ENCODE results near the gene SEMA5B.

The SEMA5B gene

GRCh38 chr3:122993124-122993978 is 34.2 kb downstream of the SEMA5B start:
- no peak for DNase-seq (ENCODE audit: low spot score)

DNA sequence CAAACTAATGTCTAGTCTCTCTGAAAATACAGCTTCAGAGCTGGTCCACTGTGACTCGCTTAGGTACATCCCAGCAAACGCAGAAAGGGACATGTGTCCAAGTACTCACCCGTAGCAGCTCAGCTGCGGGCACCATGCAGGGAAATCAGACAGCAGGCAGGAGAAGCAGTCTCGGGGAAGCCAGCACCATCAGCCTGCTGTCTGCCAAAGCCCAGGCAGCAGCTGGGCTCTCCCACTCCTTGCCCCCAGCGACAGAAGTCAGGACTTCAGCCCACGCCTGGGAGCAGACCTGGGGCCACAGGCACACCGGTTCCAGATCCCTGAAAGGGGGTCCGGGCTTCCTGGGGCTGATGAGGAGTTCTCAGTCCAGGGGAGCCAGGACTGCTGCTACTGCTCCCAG is 34.9 kb downstream of the SEMA5B start:
- DNase-seq (ENCODE audit: low spot score): no peak

GRCh38 chr3:122992133-122992532 is 35.4 kb downstream of the SEMA5B start:
- no peak for DNase-seq (ENCODE audit: low spot score)

DNA sequence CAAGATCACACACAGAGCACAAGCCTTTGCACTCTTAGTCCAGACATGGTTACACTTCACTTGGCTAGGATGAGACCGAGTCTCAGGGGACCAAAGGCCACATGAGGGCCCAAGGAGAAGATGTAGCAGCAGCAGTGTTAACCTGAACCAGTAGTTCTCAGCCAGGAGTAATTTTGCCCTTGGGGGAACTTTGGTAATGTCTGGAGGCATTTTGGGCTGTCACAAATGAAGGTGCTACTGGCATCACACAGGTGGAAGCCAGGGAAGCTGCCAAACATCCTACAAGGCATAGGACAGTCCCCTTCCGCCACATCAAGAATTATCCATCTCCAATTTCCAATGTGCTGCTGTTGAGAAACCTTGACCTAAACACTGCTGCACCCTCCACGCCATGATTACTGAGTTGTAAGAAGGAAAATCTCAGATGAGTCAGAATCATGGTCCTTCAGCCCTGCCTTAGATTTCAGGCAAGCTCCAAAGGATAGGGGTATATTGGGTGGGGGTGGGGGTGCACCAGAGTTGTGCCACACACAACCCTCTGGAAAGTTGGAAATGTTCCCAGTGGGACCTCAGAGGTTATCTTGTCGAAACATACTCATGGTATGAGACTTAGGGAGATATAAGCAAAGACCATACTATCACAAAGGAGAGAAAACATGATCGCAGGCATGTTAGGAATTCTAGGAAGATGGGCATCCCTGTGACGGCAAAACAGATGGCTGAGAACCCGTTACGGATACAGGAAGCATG is 36.2 kb downstream of the SEMA5B start:
- DNase-seq (ENCODE audit: low spot score): no peak

DNA sequence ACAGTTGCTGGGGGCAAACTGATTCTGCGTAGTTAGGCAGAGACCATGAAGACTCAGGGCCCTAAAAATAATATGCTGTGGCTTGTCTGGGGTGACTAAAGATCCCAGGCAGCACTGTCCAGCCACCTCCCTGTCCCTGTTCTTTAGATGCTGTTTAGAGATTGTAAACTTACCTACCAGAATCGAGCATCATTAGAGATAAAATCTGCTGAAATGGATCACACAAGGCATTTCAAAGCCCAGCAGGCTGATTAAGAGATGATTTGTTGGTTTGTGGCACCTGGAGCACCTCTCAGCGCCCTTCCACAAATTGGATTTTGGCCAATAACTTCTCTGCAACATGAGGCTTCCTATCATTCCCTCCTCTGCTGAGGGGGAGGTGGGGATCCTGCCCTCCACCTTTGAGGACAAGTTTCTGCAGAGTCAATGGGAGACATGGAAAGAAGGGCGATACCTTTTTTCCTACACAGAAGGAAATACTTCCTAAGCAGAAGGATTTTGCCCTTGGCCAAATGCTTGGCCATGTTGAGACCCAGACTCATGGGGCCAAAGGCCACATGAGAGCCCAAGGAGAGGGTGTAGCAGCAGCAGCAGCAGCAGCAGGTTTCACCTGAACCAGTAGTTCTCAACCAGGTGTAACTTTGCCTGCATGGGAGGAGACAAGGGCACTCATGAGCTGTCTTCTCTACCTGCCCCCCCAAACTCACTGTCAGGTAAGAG is 37.5 kb downstream of the SEMA5B start:
- no peak for DNase-seq (ENCODE audit: low spot score)

DNA sequence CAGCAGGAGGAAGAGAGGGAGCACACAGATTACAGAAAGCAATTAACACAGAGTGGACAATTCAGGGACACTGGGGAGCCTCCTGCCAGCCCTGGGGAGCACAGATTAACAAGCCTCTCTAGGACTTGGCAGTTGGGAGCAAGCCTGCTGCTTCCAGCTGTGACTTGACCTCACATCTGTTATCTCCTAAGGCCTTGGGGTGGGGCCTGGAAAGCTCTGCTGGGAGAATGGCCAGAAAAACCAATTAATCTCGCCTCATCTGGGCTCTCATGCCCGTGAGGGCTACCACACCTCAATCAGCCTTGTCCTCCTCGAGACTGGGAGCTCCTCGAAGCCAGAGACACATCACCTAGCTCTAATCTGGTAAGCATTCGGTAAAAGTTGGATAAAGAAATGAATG is 39.1 kb downstream of the SEMA5B start:
- no peak for DNase-seq (ENCODE audit: low spot score)

GRCh38 chr3:122987736-122988319 is 39.7 kb downstream of the SEMA5B start:
- no peak for DNase-seq (ENCODE audit: low spot score)

DNA sequence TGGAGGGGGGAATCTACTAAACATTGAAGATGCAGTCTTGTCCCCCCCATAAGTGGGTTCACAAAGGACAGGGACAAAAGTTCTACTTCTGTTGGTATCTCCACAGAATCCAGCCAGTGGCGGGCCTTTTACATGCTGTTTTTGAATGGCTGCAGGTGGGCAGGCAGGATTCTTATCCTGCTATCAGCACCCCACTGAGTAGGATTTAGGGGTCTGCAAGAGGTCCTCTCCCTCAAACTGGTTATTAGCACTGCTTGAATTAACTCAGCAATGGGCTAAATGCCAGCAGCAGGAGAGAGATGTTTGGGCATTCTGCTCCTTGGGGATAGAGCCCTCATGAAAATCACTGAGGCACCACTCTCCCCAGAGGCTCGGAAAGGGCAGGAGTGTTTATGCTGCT is 40.3 kb downstream of the SEMA5B start:
- no peak for DNase-seq (ENCODE audit: low spot score)

DNA sequence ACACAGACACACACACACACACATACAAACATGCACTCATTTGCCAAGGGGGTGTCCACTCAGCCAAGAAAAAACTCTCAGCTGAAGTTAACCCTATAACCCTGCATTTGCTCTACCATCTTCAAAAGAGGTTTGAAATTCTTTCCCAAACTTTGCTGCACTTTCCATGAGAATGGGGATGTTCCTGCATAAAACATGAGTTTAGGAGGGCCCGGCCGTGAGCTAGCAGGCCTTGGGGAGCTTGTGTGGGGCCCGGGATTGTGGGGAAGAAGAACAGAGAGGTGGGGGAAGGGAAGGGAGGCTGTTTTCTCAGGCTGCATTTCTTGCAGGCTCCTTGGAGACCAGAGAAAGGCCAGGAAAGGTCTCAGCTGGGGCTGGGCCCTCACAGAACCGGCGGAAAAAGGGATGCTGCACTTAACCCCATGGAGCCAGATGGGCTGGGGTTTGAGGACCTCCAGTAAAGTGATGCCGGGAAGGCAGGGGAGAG is 40.8 kb downstream of the SEMA5B start:
- no peak for DNase-seq (ENCODE audit: low spot score)

DNA sequence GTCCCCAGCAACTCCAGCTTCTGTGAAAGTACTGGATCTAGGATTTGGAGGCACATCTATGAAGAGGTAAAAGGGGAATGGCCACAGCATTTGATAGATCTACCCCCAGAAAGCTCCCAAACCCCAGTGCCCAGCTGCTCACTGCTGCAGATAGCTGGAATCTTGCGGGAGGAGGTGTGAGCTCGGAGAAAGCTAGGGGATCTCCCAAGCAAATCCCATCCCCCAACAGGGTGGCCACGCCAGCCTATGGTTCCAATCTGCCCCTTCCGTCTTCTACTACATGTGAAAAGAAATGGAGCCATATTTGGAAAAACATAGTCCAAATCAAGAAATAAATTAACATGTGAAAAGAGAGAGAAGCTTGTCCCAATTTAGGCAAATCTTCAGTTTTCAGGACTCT is 42.0 kb downstream of the SEMA5B start:
- no peak for DNase-seq (ENCODE audit: low spot score)

GRCh38 chr3:122984650-122985049 is 42.9 kb downstream of the SEMA5B start:
- no peak for DNase-seq (ENCODE audit: low spot score)

DNA sequence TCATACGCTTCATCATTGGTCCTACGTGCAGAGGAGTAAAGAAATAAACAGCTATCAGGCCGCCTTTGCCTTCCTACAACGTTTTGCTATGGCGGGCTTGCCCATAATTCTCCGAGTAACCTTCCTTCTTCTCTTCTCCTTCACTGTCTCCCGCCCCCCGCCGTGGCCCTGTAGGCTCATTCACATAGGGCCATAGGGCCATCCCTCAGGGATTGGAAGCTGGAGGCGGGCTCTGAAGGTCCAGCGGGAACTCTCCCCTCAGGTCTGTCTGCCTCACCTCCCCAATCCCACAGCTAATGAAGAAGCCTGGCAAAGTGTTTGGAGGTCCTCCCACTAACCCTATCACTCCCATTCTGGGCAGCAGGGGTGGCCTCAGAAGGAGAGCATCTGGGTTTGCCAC is 43.6 kb downstream of the SEMA5B start:
- no peak for DNase-seq (ENCODE audit: low spot score)

DNA sequence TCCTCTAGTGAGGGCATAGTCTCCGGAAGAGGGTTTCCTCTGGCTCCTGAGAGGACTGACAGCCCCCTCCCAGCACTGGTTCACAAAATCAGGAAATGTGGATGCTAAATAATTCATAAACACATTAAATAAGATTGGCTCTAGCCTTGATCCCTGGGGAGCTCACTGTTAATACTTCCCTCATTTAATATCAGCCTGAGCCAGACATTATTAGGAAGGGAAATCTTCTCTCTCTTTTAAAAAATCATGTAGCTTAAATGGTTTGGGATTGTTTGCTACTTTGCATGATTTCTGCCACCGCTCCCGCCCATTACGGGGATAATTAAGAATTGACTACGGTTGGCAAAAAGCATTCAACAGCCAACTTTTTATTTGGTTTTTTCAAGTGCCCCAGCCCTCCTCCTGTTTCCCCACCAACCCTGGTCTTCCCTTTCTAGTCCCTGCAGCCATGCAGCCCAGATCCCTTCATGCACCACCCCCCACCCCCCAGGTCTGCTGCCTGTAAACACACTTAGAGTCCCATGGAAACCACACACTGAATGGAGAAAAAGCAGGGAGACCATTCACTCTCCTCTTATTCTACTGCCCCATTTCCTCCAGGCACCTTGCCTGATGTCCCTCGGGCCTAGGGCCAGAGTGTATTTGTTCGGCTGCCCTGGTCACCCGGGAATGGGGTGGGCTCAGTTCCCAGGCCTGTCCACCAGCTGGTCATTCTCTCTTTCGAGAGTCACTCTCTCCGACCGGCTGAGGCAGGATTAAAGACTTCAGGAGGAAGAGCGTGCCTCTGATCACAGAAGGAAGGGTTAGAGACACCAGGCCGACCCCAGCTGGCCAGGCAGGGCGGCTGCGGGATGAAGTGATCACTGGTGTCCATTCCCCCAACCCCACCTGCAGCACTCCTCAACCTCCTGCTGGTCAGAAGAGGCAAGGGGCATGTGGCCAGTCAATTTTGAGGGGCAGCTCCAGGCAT is 45.1 kb downstream of the SEMA5B start:
- DNase-seq (ENCODE audit: low spot score): no peak

DNA sequence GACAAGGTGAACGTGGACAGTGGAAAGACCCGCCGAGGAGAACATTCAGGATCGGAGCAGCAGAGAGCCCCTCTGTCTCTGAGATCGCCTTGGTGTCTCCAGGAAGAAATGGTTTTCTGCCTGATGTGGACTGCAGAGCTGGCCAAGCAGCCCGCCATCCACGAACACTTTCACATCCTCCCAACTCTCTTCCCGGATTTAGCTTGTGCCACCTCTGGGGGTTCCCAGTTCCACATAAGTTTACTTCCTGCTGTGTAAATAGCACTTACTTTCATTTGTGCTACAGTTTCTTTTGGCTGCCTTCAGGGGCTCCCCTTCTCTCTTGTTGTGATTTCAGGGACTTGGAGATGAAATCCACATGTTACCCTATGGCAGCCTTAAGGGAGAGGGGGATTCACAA is 48.4 kb downstream of the SEMA5B start:
- no peak for DNase-seq (ENCODE audit: low spot score)

DNA sequence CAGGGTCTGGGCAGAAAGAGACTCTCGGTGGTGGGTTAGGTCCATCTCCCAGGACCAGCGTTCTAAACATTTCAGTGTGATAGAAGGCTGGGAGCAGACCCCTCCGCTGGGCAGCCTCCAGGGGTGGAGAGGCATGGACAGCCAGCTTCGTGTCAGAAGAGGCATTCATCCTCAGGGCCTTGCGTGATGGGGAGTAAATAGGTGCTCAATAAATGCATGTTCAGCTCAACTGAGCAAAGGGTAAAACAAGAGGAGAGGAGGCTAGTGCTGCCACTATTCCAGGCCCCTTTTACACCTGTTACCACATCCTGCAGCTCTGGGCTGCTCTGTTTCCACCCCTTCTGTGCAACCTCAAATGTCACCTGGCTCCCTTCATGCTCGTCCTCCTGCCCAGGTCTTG is 49.0 kb downstream of the SEMA5B start:
- no peak for DNase-seq (ENCODE audit: low spot score)

DNA sequence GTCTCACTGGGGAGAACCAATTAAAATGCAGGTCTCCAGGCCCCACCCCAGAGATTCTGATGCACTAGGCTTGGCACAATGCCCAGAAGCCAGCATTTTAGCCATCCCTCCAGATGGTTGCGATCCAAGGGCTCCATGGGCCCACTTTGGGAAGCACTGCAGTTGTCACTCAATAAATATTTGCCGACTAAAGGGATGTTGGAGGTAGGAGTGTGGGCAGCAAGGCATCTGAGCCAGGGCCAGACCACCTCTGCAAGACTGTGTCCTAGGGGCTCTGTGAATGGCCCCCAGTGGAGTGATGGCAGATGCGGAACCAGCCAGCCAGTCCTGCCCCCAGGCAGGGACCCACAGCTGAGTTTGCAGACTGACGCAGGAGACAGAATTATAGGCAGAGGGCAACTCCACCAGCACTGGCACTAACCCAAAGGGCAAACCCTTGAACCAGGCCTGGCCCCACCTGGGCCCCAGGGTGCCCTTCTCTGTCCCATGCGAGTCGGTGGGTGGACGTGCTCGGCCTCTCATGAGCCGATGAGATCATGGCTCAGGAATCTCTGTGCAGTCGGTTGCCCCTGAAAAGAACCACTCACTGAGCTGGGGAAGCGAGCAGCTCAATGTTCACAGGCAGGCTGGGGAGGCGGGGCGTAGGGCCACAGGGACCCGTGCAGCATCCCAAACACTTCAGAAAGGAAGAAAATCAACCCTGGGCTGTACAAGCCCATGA is 49.7 kb downstream of the SEMA5B start:
- DNase-seq (ENCODE audit: low spot score): peak; percentile 43

GRCh38 chr3:122975924-122976293 is 51.7 kb downstream of the SEMA5B start:
- no peak for DNase-seq (ENCODE audit: low spot score)

DNA sequence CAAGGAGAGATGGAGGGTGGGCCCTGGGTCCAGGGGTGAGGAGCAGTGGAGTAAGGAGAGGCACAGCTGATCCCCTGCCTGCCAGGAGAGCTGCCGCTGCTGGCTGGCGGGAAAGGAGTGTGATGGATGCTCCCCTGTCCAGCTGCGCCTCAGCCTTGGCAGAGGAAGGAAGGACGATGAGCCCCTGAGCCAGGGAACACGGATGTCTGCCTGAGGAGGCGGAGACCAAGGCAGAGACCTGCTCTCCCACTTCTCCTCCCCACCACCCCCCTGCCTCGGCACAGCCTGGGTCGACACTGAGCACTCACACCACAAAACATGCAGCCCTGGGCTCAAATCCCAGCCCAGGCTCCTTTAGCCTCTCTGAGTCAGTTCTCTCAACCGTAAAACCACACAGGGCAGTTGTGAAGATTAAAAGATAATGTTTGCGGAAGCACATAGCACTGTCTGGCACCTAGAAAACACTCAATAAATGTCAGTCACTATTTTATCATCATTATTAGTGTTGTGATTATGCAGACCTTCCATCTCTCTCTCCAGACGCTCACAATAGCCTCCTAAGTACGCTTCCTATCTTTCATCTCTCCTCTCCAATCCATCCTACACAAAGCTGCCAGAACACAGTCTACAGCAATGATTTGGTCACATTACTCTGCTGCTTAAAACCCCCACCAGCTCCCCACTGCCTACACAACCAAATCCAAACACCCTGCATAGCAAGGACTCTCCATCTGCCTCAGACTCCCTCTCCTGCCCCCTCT is 52.2 kb downstream of the SEMA5B start:
- DNase-seq (ENCODE audit: low spot score): no peak

DNA sequence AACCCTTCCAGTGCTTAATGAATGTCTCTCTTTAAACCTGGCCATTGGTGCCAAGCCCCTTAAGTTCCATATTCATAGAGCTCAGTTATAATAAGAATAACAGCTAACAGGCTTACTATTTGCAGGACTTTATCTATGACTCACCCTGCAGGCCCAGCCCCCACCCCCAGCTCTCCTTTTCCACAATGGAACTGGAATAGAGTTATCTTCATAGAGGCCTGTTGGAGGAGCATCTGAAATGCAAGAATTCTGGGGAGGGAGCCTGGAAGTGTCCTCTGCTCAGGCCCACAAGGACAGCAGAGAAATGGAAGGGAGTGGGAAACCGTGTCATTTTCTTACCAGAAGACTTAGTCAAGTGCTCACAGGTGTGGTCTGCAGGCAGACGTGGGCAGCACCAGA is 52.8 kb downstream of the SEMA5B start:
- DNase-seq (ENCODE audit: low spot score): no peak
